ENCODE results near the gene ME3.

- TF ChIP-seq CTCF (IDR thresholded peaks at IDR 0.05): no peak
- no peak for TF ChIP-seq EP300 (IDR thresholded peaks at IDR 0.05)
- TF ChIP-seq POLR2AphosphoS5 (IDR thresholded peaks at IDR 0.05): no peak
- no peak for TF ChIP-seq POLR2A (IDR thresholded peaks at IDR 0.05)
Measured at GRCh38 chr11:86463120-86463519, 209.3 kb downstream of the ME3 start.

Measured in gastroesophageal sphincter (tissue), 3 donors.